Lower leg skin (tissue), 3 donors: Measurements from ENCODE around the gene METTL25.

ENCODE experiments used
- POLR2A ChIP-seq, 2 donors: fragments of 450-650 bp; IDR thresholded peaks; one replicate each; pipeline ENCODE4 v1.6.1; 2016 to 2017; ENCODE audit warnings: antibody characterized with exemption in 2 of 2, mild to moderate bottlenecking in 1 of 2, moderate library complexity in 1 of 2
- TF ChIP-seq, protein P1 (sequence below), 3 donors: fragments of 450-650 bp; IDR thresholded peaks; one replicate each; pipeline ENCODE4 v1.5.1; 2016; ENCODE audit warnings: antibody characterized with exemption in 3 of 3, mild to moderate bottlenecking in 3 of 3, moderate library complexity in 2 of 3

- TF ChIP-seq POLR2A (IDR thresholded peaks at IDR 0.05), result no peak
- TF ChIP-seq, protein P1, sequence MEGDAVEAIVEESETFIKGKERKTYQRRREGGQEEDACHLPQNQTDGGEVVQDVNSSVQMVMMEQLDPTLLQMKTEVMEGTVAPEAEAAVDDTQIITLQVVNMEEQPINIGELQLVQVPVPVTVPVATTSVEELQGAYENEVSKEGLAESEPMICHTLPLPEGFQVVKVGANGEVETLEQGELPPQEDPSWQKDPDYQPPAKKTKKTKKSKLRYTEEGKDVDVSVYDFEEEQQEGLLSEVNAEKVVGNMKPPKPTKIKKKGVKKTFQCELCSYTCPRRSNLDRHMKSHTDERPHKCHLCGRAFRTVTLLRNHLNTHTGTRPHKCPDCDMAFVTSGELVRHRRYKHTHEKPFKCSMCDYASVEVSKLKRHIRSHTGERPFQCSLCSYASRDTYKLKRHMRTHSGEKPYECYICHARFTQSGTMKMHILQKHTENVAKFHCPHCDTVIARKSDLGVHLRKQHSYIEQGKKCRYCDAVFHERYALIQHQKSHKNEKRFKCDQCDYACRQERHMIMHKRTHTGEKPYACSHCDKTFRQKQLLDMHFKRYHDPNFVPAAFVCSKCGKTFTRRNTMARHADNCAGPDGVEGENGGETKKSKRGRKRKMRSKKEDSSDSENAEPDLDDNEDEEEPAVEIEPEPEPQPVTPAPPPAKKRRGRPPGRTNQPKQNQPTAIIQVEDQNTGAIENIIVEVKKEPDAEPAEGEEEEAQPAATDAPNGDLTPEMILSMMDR (IDR thresholded peaks at IDR 0.05), result no peak
Observed at GRCh38 chr12:82398879-82399278, 40.5 kb downstream of the METTL25 start.
